HG02623 (cell line): Measurements from ENCODE around the gene ATG4C.

ENCODE experiments used
- ATAC-seq: cut with Tn5 transposase; IDR thresholded peaks from one replicate; pipeline ENCODE4 v1.9.1; 2021; ENCODE audit warnings: moderate library complexity; ENCODE audit not compliant: unreplicated experiment

The ATG4C gene

GRCh38 chr1:62836856-62837540, 53.1 kb downstream of the ATG4C start:
- no peak for ATAC-seq

GRCh38 chr1:62840555-62840954, 56.6 kb downstream of the ATG4C start:
- no peak for ATAC-seq

- ATAC-seq = no peak
These were observed 57.7 kb downstream of the ATG4C start for GRCh38 chr1:62841587-62842169.

- no peak for ATAC-seq
These were observed 60.1 kb downstream of the ATG4C start for GRCh38 chr1:62844030-62844429.

GRCh38 chr1:62849031-62849430, 65.1 kb downstream of the ATG4C start:
- ATAC-seq = no peak

- no peak for ATAC-seq
These were observed 68.3 kb downstream of the ATG4C start for GRCh38 chr1:62852253-62852652.

- ATAC-seq = no peak
These were observed 73.0 kb downstream of the ATG4C start for GRCh38 chr1:62856960-62857359.

- no peak for ATAC-seq
These were observed 85.4 kb downstream of the ATG4C start for GRCh38 chr1:62869217-62869754.

GRCh38 chr1:62870148-62870547, 86.2 kb downstream of the ATG4C start:
- ATAC-seq = no peak

- ATAC-seq = no peak
These were observed 91.7 kb downstream of the ATG4C start for GRCh38 chr1:62875676-62876075.

- ATAC-seq = no peak
These were observed 92.6 kb downstream of the ATG4C start for GRCh38 chr1:62876535-62876934.

- no peak for ATAC-seq
These were observed 93.6 kb downstream of the ATG4C start for GRCh38 chr1:62877579-62877978.

- no peak for ATAC-seq
These were observed 96.0 kb downstream of the ATG4C start for GRCh38 chr1:62879962-62880361.

- ATAC-seq = no peak
These were observed 98.5 kb downstream of the ATG4C start for GRCh38 chr1:62882201-62883104.

GRCh38 chr1:62884156-62884740, 100.3 kb downstream of the ATG4C start:
- no peak for ATAC-seq

- no peak for ATAC-seq
These were observed 104.0 kb downstream of the ATG4C start for GRCh38 chr1:62887799-62888507.

GRCh38 chr1:62891956-62892562, 108.1 kb downstream of the ATG4C start:
- ATAC-seq = no peak

- no peak for ATAC-seq
These were observed 113.9 kb downstream of the ATG4C start for GRCh38 chr1:62897788-62898187.

GRCh38 chr1:62900566-62900965, 116.6 kb downstream of the ATG4C start:
- ATAC-seq = no peak

- no peak for ATAC-seq
These were observed 117.7 kb downstream of the ATG4C start for GRCh38 chr1:62901650-62902049.
